Suprapubic skin (tissue), 4 donors: ENCODE measurements around the gene C17orf107. TPM values are rescaled to one million over a fixed set of nuclear protein-coding genes. Genes with fewer than 3 reads are reported as not detected.
"Not testable (repeated sequence)": the region's sequence is repeated elsewhere in the genome, so short reads cannot be mapped to it uniquely, and the experiment has no call there.

ENCODE experiments used
- DNase-seq, 2 donors: peaks; one replicate each; pipeline ENCODE4 v3.0.0-alpha.2; 2019; ENCODE audit warnings: low spot score in 2 of 2
- H3K27ac ChIP-seq: fragments of 200-600 bp; sonication (generic); one replicate; pipeline ENCODE4 v1.5.1; 2019
- H3K27me3 ChIP-seq: fragments of 200-600 bp; sonication (generic); one replicate; pipeline ENCODE4 v1.5.1; 2019
- H3K36me3 ChIP-seq: fragments of 200-600 bp; sonication (generic); one replicate; pipeline ENCODE4 v1.5.1; 2019
- H3K4me1 ChIP-seq: fragments of 200-600 bp; sonication (generic); one replicate; pipeline ENCODE4 v1.5.1; 2019
- H3K4me3 ChIP-seq: fragments of 200-600 bp; sonication (generic); one replicate; pipeline ENCODE4 v1.5.1; 2019; ENCODE audit warnings: mild to moderate bottlenecking
- H3K9me3 ChIP-seq: fragments of 200-600 bp; sonication (generic); one replicate; pipeline ENCODE4 v1.5.1; 2019
- EP300 ChIP-seq: sonication (generic); formaldehyde crosslinking; IDR thresholded peaks from one replicate; pipeline ENCODE4 v1.6.1; 2017; ENCODE audit warnings: antibody characterized with exemption
- POLR2A ChIP-seq, 2 donors: fragments of 450-650 bp; IDR thresholded peaks; one replicate each; pipeline ENCODE4 v1.6.1; 2017; ENCODE audit warnings: antibody characterized with exemption in 2 of 2, mild to moderate bottlenecking in 2 of 2, moderate library complexity in 2 of 2
- POLR2AphosphoS5 ChIP-seq, 3 donors: sonication (generic); formaldehyde crosslinking; IDR thresholded peaks; one replicate each; pipeline ENCODE4 v1.6.1; 2017; ENCODE audit warnings: antibody characterized with exemption in 3 of 3
- WGBS: methylation state at CpG from one replicate; pipeline ENCODE4 v1.1.5; 2018; 5-methylcytosine and 5-hydroxymethylcytosine counted together
- total RNA-seq, 4 donors: library from RNA; depleted of rRNA; stranded (reverse); fragments of >200 nt; gene quantifications; one replicate each; pipeline ENCODE4 v1.1.0, GENCODE V29; 2016
- TF ChIP-seq, protein P1 (sequence below), 2 donors: fragments of 200-600 bp in 1 of 2; fragments of 450-650 bp in 1 of 2; sonication (generic) in 1 of 2; IDR thresholded peaks; one replicate each; pipeline ENCODE4 v1.5.1; 2016 to 2019; ENCODE audit warnings: antibody characterized with exemption in 2 of 2, mild to moderate bottlenecking in 1 of 2, moderate library complexity in 1 of 2

C17orf107 gene
- total RNA-seq, 4 donors from 2014 or later = 3.7 to 9.8 (median 7.5) TPM

GRCh38 chr17:4854111-4854681, 45.1 kb upstream of the C17orf107 start:
- 64% methylated on average over 5 of the region's 5 CpGs for WGBS

GRCh38 chr17:4856271-4856936, 42.9 kb upstream of the C17orf107 start:
- H3K4me1 ChIP-seq = peaks cover 84% of the 10 kb centered on the region
- no peak for DNase-seq
- H3K27ac ChIP-seq = peak overlapping the region; percentile 24
- H3K36me3 ChIP-seq = peaks cover 2% of the 10 kb centered on the region
- H3K27me3 ChIP-seq = no peaks in the 10 kb centered on the region
- no peak for TF ChIP-seq EP300
- TF ChIP-seq POLR2A (IDR thresholded peaks at IDR 0.05) = no peak
- TF ChIP-seq POLR2AphosphoS5 (IDR thresholded peaks at IDR 0.05) = no peak
- TF ChIP-seq, protein P1, sequence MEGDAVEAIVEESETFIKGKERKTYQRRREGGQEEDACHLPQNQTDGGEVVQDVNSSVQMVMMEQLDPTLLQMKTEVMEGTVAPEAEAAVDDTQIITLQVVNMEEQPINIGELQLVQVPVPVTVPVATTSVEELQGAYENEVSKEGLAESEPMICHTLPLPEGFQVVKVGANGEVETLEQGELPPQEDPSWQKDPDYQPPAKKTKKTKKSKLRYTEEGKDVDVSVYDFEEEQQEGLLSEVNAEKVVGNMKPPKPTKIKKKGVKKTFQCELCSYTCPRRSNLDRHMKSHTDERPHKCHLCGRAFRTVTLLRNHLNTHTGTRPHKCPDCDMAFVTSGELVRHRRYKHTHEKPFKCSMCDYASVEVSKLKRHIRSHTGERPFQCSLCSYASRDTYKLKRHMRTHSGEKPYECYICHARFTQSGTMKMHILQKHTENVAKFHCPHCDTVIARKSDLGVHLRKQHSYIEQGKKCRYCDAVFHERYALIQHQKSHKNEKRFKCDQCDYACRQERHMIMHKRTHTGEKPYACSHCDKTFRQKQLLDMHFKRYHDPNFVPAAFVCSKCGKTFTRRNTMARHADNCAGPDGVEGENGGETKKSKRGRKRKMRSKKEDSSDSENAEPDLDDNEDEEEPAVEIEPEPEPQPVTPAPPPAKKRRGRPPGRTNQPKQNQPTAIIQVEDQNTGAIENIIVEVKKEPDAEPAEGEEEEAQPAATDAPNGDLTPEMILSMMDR (IDR thresholded peaks at IDR 0.05) = no peak
- no peak overlapping the region for H3K4me3 ChIP-seq
- H3K9me3 ChIP-seq = no peaks in the 10 kb centered on the region
- 63% methylated on average over 17 of the region's 17 CpGs for WGBS

More at GRCh38 chr17:4854111-4854681, 45.1 kb upstream of the C17orf107 start:
- Histone ChIP-seq H3K4me3 (no peak overlapping the region), H3K27ac (peak overlapping the region; percentile 85), H3K9me3 (no peaks in the 10 kb centered on the region), H3K36me3 (no peaks in the 10 kb centered on the region), H3K27me3 (no peaks in the 10 kb centered on the region), H3K4me1 (peaks cover 85% of the 10 kb centered on the region)
- TF ChIP-seq EP300 = no peak
- peak in 2 of 3 donors; percentile 50 to 81 for TF ChIP-seq POLR2AphosphoS5 (IDR thresholded peaks at IDR 0.05)
- DNase-seq = no peak

- Histone ChIP-seq H3K27me3 (no peaks in the 10 kb centered on the region), H3K4me3 (no peak overlapping the region), H3K27ac (peak overlapping the region; percentile 24), H3K4me1 (peaks cover 80% of the 10 kb centered on the region), H3K9me3 (no peaks in the 10 kb centered on the region), H3K36me3 (peaks cover 2% of the 10 kb centered on the region)
- DNase-seq = no peak
- WGBS = 92% methylated on average over 7 of the region's 7 CpGs
- TF ChIP-seq POLR2A (IDR thresholded peaks at IDR 0.05) = no peak
Measured at GRCh38 chr17:4856937-4857314, 42.4 kb upstream of the C17orf107 start.

- H3K4me1 ChIP-seq = peaks cover 76% of the 10 kb centered on the region
- DNase-seq, H3K27me3 ChIP-seq, H3K36me3 ChIP-seq, H3K4me3 ChIP-seq, H3K9me3 ChIP-seq: not testable (repeated sequence)
- H3K27ac ChIP-seq = peak overlapping the region; percentile 72
- WGBS = 40% methylated on average over 7 of the region's 7 CpGs
Measured at GRCh38 chr17:4857347-4857746, 42.0 kb upstream of the C17orf107 start.

- no peaks in the 10 kb centered on the region for H3K9me3 ChIP-seq
- H3K27ac ChIP-seq = peak overlapping the region; percentile 72
- 34% methylated on average over 7 of the region's 7 CpGs for WGBS
- no peak for TF ChIP-seq EP300
- TF ChIP-seq POLR2AphosphoS5 (IDR thresholded peaks at IDR 0.05) = no peak
- TF ChIP-seq, protein P1 (IDR thresholded peaks at IDR 0.05) = no peak
- no peak for TF ChIP-seq POLR2A (IDR thresholded peaks at IDR 0.05)
- H3K36me3 ChIP-seq = peaks cover 2% of the 10 kb centered on the region
- H3K27me3 ChIP-seq = no peaks in the 10 kb centered on the region
- H3K4me1 ChIP-seq = peaks cover 78% of the 10 kb centered on the region
- peak overlapping the region; percentile 30 for H3K4me3 ChIP-seq
- DNase-seq = no peak
Measured at GRCh38 chr17:4858068-4858881, 41.1 kb upstream of the C17orf107 start.

- TF ChIP-seq POLR2A (IDR thresholded peaks at IDR 0.05) = no peak
- TF ChIP-seq EP300 = no peak
- TF ChIP-seq POLR2AphosphoS5 (IDR thresholded peaks at IDR 0.05) = peak in 1 of 3 donors; percentile 34
- TF ChIP-seq, protein P1 (IDR thresholded peaks at IDR 0.05) = no peak
- H3K27me3 ChIP-seq = no peaks in the 10 kb centered on the region
- 18% methylated on average over 5 of the region's 5 CpGs for WGBS
- peak overlapping the region; percentile 30 for H3K4me3 ChIP-seq
- H3K27ac ChIP-seq = peak overlapping the region; percentile 72
- H3K4me1 ChIP-seq = peaks cover 72% of the 10 kb centered on the region
- DNase-seq = peak in 1 of 2 donors; percentile 74
- peaks cover 2% of the 10 kb centered on the region for H3K36me3 ChIP-seq
- H3K9me3 ChIP-seq = no peaks in the 10 kb centered on the region
Measured at GRCh38 chr17:4858882-4859260, 40.5 kb upstream of the C17orf107 start.
